ENCODE measurements around the gene NCR3LG1.

DNA sequence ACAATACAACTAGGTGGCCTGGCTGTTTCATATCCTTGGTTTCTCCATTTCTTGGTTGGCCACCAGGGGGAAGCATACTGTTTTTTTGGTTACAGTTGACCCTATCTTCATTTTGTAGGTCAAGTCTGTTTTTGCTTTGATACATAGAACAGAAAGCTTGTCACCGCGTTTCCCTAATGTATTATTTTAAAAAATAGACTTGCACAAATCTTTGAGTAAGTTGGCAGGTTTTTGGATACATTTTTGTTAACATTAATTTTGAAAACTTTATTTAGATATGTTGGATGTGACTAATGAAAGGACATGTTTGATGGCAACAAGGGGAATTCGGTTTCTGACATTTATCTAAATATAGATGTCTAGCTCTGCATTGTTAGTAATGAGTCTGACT, 3.0 kb downstream of the NCR3LG1 start:
- TF ChIP-seq, protein P1, sequence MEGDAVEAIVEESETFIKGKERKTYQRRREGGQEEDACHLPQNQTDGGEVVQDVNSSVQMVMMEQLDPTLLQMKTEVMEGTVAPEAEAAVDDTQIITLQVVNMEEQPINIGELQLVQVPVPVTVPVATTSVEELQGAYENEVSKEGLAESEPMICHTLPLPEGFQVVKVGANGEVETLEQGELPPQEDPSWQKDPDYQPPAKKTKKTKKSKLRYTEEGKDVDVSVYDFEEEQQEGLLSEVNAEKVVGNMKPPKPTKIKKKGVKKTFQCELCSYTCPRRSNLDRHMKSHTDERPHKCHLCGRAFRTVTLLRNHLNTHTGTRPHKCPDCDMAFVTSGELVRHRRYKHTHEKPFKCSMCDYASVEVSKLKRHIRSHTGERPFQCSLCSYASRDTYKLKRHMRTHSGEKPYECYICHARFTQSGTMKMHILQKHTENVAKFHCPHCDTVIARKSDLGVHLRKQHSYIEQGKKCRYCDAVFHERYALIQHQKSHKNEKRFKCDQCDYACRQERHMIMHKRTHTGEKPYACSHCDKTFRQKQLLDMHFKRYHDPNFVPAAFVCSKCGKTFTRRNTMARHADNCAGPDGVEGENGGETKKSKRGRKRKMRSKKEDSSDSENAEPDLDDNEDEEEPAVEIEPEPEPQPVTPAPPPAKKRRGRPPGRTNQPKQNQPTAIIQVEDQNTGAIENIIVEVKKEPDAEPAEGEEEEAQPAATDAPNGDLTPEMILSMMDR (IDR thresholded peaks at IDR 0.05) = peak; percentile 83
- TF ChIP-seq ZFX (IDR thresholded peaks at IDR 0.05; ENCODE audit: borderline replicate concordance) = no peak

Data from 22Rv1 (cell line).